Prostate gland (tissue), 2 donors: ENCODE measurements around the gene TELO2.

Experiments
- POLR2A ChIP-seq: fragments of 450-650 bp; IDR thresholded peaks from one replicate; pipeline ENCODE4 v1.6.1; 2016; ENCODE audit warnings: antibody characterized with exemption, mild to moderate bottlenecking
- POLR2AphosphoS5 ChIP-seq: sonication (generic); formaldehyde crosslinking; IDR thresholded peaks from one replicate; pipeline ENCODE4 v1.6.1; 2017; ENCODE audit warnings: antibody characterized with exemption
- TF ChIP-seq, protein P1 (sequence below), 4 experiments: fragments of 200-600 bp in 2 of 4; fragments of 450-650 bp in 2 of 4; sonication (generic) in 2 of 4; IDR thresholded peaks; 1 replicate in 3 of 4; 2 replicates in 1 of 4; pipeline ENCODE4 v1.5.1; 2016 to 2019; ENCODE audit warnings: antibody characterized with exemption in 4 of 4, mild to moderate bottlenecking in 2 of 4, moderate library complexity in 2 of 4

DNA sequence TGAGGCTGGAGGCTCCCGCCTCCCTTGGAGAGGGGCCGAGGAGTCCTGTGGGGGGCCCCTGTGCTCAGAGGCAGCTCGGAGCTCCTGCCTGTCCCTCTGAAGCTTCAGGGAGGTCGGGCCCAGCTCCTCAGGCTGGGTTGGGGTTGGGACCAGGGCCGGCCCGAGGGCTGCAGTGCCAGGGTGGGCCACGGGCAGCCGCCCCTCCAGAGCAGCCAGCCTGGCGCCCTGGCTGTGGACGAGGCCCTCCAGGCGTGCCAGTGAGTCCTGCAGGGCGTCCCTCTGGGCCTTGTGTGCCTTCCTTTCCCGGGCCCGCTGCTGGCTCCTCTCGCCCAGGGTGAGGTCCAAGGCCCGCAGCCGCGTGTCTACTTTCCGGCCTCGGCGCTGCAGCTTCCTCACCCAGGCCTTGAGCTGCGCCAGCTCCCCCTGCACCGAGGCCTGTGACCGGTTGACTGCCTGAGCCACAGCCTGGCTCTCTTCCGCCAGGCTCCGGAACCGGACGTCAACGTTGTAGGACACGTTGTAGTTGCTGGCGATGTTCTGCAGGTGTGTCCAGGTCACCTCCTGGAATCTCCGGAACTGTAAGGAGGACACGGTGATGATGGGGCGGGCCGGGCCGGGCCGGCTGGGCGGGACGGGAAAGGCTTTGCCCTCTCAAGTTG, 5.6 kb upstream of the TELO2 start:
- TF ChIP-seq, protein P1, sequence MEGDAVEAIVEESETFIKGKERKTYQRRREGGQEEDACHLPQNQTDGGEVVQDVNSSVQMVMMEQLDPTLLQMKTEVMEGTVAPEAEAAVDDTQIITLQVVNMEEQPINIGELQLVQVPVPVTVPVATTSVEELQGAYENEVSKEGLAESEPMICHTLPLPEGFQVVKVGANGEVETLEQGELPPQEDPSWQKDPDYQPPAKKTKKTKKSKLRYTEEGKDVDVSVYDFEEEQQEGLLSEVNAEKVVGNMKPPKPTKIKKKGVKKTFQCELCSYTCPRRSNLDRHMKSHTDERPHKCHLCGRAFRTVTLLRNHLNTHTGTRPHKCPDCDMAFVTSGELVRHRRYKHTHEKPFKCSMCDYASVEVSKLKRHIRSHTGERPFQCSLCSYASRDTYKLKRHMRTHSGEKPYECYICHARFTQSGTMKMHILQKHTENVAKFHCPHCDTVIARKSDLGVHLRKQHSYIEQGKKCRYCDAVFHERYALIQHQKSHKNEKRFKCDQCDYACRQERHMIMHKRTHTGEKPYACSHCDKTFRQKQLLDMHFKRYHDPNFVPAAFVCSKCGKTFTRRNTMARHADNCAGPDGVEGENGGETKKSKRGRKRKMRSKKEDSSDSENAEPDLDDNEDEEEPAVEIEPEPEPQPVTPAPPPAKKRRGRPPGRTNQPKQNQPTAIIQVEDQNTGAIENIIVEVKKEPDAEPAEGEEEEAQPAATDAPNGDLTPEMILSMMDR (IDR thresholded peaks at IDR 0.05): no peak
- no peak for TF ChIP-seq POLR2AphosphoS5
- no peak for TF ChIP-seq POLR2A
